ENCODE results near the gene GSE1. TPM values are rescaled to one million over a fixed set of nuclear protein-coding genes. Genes with fewer than 3 reads are reported as not detected.

Gene GSE1
- total and polyA plus RNA-seq, 2 of the 13 experiments (the other 11 are each of a cell fraction or from before 2014, with no cell fraction given) = 16.1 to 31.2 TPM

- TF ChIP-seq MLX (CRISPR knock-in tag; IDR thresholded peaks at IDR 0.05) = no peak
- peak; percentile 65 for TF ChIP-seq RBM22 (optimal IDR thresholded peaks at IDR 0.05; ENCODE audit: low read length)
- TF ChIP-seq KDM2A (CRISPR knock-in tag; IDR thresholded peaks at IDR 0.05; ENCODE audit: borderline replicate concordance, low read depth) = peak; percentile 21; the same call in 1 of the 2 replicates
- TF ChIP-seq ZNF570 (CRISPR knock-in tag; IDR thresholded peaks at IDR 0.05; ENCODE audit: borderline replicate concordance) = no peak
- TF ChIP-seq PAF1 (CRISPR knock-in tag; IDR thresholded peaks at IDR 0.05) = 0 out of 2 replicates have a peak, but pooled peaks have one; percentile 65
- TF ChIP-seq POLR2AphosphoS5 (IDR thresholded peaks at IDR 0.05; ENCODE audit: low read depth, low read length) = peak; percentile 43; the same call in 1 of the 2 replicates
- 0 out of 2 replicates have a peak, but pooled peaks have one; percentile 34 for TF ChIP-seq ZNF318 (CRISPR knock-in tag; IDR thresholded peaks at IDR 0.05)
Observed at GRCh38 chr16:85679870-85680269, 66.7 kb downstream of the GSE1 start (continued).
